Hematopoietic multipotent progenitor cell treated with erythropoietin and hydrocortisone succinate and interleukin-3 and kit ligand, for 6 days (in vitro differentiated cells): ENCODE data around the gene VRK2.
"Not testable (repeated sequence)": the region's sequence is repeated elsewhere in the genome, so short reads cannot be mapped to it uniquely, and the experiment has no call there.

Source experiments
- DNase-seq: peaks from one replicate; pipeline ENCODE4 v3.0.0-alpha.2; 2015

VRK2 gene

DNA sequence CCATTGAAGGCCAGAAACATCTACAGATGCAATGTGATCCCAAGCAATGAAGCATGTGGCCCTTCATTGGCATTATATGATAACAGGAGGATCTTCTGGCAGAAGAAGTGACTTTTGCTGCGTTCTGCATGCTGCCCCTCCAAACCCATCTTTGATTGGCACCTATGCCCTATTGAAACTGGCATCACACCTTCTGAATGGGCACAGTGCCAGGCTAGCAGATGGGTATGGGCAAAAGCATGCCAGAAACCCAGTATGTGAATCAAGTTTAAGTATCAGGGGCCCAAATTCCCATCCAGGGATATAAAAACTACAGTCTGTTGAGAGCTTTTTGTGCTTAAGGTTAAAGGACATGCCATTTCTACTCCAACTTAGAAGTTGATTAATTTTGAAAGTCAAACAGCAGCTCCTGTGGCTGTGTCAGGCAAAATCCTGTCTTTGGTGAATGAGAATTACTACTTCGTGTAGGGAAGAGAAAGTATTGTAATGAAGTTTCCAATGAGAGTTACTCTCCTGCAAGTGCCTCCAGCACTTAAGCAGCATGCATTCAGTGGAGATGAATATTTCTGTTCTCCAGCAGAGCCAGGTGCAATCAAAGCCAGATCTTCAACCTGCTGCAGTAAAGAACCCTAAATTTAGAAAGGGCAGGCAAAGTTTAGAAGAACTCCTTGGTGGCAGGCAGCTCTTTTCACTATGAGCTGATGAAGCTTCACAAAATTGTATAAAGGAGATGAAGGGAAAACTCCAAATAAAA lies 8.6 kb downstream of the VRK2 start:
- DNase-seq = no peak

DNA sequence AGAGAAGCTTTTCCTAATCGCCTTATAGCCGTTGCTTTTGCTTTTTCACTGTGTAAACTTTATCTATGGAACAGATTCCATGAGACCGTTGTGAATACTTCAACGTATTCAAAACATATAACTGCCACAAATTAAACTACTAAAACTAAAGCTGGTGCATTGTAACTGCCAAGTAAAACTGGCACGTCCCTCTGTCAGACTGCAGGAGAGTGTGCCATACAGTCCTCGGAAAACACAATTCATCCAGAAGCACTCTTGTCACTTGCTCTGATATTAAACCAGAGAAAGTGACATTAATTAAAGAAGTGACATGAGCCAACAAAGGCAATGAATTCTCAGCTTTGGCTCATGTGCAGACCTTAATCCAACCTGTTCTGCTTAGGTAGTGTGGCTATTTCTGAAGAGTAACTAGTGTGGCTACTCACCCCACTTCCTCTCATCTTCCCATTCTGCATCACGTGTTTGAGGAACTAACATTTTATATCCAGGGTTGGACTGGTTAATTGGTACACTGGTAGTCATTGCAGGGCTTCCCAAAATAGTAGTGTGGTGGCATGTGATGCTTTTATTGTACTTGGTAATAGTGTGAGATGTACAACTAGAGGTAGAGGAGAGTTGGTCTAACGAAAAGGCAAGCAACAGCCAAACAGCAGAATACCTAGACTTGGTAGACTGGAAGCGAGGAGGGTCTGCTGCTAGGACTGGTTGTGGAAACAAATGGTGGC lies 9.7 kb downstream of the VRK2 start:
- no peak for DNase-seq

DNA sequence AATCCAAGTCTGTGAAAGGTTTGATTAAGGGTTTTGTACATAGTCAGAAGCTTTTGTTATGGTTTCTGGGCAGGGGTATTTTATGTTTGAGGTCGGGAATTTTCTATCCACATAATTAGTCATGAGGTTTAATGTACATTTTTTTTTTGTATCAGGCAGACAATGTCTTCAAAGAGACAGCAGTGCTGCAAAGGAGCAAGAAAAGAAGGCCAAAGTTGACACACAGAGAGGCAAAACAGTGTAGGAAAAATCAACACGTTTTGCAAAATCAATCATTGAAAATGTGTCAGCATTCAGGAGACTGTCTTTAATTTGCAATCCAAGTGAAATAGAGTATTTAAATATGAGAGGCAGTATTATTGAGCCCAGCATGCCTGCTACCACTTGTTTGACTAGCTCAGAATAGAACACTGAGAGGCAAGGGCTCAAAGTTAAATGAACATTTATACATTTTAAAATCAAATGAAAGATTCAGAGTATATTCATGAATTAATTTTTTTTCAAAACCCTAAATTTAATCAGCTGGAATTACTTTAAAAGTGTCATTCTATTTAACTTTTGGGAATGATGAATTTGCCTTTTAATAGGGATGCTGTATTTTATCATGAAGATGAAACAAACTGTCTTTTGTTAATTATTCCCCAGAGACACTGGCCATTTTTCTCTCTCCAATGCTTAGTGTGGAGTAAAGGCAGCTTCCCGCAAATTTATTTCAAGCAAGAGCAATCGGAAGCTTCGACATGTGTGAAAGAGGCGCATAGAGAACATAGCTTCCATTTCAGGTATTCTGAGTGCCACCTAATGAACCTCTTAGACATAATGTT lies 11.3 kb downstream of the VRK2 start:
- no peak for DNase-seq

DNA sequence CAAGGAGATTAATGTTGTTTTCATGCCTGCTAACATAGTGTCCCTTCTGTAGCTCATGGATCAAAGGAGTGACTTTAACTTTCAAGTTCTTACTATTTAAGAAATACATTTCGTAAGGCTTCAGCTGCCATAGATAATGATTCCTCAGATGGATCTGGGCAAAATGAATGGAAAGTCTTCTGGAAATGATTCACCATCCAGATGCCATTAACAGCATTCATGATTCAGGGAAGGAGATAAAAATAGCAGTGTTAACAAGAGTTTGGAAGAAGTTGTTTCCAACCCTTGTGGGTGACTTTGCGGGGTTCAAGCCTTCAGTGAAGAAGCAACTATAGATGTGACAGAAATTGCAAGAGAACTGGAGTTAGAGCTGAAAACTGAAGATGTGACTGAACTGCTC lies 17.0 kb downstream of the VRK2 start:
- DNase-seq = no peak

DNA sequence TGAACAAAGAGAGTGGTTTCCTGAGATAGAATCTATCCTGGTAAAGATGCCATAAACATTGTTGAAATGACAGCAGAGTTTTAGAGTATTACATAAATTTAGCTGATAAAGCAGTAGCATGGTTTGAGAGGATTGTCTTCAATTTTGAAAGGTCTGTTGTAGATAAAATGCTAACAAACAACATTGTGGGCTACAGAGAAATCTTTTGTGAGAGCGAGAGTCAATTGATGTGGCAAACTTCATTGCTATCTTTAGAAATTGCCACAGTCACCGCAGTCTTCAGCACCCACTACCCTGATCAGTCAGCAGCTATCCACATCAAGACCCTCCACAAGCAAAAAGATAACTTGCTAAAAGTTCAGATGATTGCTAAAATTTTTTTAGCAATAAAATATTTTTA lies 17.5 kb downstream of the VRK2 start:
- no peak for DNase-seq

DNA sequence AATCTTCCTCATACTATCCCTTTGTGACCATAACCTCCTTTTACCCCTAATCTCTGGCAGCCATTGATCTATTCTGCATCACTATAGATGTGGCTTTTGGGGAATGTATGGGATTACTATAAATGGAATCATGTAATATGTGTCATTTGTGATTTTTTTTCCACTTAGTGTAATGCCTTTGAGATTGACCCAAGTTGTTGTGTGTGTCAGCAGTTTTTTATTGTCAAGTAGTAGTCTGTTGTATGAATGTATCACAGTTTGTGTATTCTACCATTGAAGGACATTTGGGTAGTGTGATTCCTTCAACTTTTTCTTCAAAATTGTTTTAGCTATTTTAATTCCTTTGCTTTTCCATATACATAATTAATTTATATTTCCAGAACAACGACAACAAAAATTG lies 18.6 kb downstream of the VRK2 start:
- no peak for DNase-seq

DNA sequence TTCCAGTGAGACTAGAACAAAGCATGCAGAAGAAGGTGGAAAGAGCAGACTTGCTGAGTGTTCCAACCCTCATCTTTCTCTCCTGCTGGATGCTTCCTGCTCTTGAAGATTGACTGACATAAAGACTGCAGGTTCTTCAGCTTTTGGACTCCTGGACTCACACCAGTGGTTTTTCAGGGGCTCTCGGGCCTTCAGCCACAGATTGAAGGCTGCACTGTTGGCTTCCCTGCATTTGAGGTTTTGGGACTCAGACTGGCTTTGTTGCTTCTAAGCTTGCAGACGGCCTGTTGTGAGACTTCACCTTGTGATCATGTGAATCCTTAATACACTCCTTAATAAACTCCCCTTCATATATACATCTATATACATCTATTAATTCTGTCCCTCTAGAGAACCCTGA lies 20.4 kb downstream of the VRK2 start:
- DNase-seq = no peak

DNA sequence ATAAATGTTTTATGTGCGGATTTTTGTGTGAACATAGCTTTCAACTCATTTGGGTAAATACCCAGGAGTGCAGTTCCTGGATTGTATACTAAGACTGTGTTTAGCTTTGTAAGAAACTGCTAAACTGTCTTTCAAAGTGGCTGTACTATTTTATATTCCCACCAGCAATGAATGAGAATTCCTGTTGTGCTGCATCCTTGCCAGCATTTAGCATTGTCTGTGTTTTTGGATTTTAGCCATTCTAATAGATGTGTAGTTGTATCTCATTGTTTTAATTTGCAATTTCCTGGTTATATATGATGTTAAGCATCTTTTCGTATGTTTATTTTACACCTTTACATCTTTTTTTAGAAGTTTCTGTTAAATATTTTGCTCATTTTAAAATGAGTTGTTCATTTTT lies 24.2 kb downstream of the VRK2 start:
- DNase-seq = no peak

DNA sequence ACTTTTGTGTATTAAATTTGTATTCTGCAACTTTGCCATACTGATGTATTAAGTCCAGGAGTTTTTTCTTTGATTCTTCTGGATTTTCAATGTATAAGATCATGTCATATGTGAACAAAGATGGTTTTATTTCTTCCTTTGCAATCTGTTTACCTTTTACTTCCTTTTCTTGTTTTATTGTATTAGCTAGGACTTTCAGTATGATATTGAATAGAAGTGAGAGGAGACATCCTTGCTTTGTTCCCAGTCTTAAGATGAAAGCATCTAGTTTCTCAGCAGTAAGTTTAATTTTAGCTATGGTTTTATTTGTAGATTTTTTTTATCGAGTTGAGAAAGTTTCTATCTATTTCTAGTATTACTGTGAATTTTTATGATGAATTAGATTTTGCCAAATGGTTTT lies 25.5 kb downstream of the VRK2 start:
- DNase-seq = no peak

DNA sequence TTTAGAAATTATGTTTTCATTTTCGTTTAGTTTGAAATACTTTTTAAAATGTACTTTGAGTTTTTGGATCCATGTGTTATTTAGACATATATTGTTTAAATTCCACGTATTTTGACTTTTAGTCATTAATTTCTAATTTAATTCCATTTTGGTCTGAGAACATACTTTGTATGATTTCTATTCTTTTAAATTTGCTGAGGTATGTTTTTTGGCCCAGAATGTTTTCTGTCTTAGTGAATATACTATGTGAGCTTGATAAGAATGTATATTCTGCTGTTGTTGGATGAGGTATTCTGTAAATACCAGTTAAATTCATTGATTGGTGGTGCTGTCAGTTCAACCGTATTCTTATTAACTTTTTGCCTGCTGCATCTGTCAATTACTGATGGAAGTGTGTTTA lies 26.4 kb downstream of the VRK2 start:
- no peak for DNase-seq

DNA sequence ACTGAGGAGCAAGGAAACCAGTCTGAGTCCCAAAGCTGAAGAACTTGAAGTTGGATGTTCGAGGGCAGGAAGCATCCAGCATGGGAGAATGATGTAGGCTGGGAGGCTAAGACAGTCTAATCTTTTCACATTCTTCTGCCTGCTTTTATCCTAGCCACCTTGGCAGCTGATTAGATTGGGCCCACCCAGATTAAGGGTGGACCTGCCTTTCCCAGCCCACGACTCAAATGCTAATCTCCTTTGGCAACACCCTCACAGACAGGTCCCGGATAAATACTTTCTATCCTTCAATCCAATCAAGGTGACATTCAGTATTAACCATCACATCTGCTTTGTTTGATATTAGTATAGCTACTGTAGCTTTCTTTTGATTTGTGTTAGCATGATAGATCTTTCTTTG lies 27.1 kb downstream of the VRK2 start:
- peak; percentile 38 for DNase-seq

DNA sequence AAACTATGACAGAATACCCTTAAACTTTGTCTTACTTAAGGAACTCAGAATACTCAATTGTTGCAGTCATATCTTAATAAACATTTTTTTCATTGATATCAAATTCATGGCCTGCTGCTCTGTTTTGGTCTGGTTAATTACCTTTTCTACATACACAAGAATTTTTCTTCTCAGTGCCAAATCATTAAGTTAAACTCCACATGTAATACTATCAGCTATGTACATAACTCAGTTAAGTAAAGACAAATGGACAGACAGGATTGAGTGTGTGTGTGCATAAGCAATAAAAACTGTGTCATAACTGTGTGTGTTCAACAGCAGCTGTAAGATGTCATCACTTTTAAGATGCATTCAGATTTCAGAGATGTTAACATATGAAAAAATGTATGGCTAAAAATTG lies 34.4 kb downstream of the VRK2 start:
- no peak for DNase-seq

DNA sequence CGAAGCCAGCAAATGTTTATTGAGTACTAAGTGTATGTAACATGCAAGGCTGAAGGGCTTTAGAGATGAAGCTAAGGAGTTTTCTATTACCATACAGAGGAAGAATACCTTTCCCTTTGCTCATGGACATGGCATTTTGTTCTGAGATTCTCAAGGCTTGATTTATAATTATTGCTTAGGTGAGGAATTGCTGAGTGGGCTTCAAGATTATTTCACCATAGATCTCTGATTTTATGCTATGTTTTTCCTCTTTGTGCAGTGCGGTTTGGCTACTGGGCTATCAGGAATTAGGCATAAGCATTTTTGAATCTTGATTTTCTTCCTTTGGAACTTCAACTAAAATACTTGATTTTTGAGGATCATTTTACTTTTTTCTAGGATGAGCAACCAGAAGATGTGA lies 42.5 kb downstream of the VRK2 start:
- DNase-seq = no peak

DNA sequence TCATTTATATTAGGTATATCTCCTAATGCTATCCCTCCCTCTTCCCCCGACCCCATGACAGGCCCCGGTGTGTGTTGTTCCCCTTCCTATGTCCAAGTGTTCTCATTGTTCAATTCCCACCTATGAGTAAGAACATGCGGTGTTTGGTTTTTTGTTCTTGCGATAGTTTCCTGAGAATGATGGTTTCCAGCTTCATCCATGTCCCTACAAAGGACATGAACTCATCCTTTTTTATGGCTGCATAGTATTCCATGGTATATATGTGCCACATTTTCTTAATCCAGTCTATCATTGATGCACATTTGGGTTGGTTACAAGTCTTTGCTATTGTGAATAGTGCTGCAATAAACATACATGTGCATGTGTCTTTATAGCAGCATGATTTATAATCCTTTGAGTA lies 46.2 kb downstream of the VRK2 start:
- not testable (repeated sequence) for DNase-seq

DNA sequence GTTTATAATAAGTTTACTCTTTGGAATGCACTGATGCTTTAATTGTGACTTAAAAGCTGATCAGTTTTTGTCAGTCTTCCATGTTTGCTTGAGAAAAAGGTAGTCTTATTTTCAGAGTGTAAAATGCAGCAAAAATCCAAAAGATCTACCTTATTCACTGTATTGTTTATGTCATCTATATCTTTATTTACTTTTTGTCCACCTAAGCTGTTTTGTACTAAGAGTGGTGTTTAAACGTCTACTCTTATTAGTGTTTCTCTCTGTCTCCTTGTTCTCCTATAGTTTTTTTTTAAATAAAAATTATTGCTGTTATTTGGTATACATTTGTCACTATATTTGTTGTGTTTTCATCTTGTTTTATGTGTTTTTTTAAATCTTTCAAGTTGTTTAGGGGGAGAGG lies 50.4 kb downstream of the VRK2 start:
- DNase-seq = no peak

DNA sequence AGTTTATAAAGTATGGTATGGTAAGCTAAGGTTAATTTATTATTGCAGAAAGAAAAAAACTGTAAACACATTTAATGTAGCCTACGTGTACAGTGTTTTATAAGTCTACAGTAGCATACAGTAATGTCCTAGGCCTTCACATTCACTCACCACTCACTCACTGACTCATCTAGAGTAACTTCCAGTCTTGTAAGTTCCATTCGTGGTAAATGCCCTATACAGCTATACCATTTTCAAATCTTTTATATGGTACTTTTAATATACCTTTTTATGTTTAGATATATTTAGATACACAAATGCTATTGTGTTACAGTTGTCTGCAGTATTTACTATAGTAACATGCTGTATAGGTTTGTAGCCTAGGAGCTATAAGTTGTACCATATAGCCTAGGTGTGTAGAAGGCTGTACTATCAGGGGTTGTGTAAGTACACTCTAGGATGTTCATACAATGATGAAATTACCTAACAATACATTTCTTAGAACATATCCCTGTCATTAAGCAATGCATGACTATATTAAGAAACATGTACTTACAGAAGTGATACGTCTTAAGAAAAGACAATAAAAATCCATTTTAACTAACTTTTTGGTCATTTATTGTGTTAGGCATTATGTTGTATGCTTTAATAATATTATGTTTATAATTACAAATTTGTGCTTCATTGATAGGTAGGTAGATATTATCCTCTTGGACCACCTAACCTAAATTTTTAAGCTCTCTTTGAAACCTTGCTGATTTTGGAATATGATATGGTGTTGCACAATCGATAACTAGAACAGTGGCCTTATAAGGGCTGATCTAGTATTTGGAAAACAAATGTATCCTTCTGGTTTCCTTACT lies 51.9 kb downstream of the VRK2 start:
- no peak for DNase-seq

DNA sequence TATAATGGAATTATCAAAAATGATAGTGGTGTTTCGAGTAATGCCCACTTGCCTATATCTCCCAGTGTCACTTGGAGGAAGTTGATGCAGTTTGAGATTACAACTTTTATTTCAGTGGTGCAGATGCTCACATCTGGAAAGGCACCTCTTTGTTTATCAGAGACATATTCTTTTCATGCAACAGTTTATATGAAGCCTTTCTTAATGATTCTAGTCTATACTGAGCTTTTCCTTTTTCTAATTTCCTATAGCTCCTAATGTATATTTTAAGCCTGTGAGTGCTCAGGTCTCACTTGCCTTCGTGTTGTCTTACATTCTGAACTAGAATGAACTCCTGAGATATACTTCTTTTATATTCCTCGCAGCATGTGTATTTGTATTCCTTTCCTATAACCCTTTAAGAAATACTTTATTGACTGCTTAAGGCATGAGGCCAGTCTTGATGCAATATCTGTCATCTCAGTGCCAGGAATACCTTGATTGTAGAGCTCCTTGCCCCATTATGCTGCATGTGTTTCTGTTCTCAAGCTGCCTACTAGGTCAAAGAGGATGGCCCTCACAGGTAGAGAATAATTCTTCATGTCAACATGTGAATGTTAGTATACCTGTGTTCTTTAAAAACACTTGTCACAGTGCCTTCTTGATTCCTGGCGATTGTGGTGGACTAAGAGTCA lies 52.6 kb downstream of the VRK2 start:
- DNase-seq = peak; percentile 53

DNA sequence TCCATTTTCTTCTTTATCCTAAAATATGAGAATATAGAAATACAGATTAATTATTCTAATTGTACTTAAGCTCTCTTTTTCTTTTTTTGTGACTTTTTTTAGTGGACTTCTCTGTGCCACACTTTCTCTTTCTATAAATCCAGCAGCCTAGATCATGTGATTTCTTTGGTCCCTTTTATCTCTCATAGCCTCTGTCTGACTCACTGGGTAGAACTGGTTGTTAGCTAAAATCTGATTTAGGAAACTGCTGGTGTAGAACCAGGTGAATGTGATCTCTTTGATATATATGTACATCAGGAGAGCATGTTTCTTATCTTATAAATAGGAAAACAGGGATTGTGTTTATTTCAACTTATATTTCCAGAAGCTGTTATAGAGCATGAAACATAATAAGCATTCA lies 54.9 kb downstream of the VRK2 start:
- no peak for DNase-seq

DNA sequence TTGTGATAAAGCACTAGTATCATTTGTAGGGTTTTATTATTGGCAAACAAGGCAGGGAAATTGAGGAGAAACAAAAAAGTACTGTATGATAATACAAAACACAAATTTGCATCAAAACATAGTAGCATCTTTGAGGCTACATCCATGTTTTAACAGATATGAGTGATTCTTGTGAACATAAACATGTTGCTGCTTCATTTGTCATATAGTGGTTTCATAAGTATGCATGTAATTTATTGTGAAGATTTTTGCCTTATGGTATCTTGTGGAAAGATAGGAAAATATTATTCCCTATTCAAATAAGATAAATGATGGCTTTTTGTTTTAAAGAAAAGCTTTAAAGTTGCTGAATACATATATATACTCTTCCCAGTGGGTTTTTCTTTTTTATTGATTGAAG lies 60.3 kb downstream of the VRK2 start:
- DNase-seq = no peak

DNA sequence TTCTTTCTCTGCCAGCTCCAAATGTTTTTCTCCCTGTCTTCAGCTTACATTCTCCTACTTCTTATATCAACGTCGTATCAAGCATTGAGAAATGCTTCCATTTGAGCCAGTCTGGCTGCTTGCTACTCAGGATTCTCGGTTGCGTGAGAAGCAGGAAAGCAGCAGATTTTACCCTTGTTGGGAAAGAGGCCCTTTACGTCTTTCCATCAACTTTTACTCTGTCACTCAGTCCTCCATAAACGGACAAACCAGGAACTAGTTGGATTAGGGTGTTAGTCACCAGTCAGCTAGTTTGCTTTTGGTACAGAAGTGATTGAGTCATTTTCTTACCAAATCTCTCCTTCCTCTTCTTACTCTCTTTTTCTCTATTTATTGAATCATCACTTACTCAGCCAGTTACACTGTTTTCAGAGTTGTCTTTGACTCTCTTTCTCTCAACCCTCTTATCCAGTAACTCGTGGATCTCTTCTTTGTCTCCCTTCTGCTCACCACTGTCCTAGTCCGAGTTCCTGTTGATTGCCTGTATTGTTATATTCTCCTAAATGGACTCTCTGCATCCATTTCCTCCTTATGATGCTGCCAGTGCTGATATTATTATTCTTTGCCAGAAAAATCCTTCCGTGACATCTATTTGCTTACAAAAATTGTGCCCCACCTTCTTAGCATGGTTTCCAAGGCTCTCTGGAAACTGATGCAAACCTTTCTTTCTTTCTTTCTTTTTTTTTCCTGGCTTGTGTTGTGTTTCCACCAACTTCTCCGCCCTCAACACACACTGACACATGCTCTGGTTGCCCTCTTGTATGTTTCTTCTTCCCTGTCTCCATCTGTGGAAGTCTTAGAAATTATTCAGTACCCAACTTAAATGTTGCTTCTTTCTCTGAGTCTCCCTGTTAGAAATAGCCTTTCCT lies 61.5 kb downstream of the VRK2 start:
- DNase-seq = no peak

DNA sequence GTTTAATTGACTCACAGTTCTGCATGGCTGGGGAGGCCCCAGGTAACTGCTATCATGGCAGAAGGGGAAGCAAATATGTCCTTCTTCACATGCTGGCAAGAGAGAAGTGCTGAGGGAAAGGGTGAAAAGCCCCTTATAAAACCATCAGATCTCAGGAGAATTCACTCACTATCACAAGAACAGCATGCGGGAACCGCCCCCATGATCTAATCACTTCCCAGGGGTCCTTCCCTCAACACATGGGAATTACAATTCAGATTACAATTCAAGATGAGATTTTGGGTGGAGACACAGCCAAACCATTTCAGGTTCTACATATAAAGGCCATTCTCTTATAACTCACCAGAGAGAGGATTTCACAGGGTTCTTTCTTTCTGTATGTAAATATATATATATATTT lies 62.9 kb downstream of the VRK2 start:
- DNase-seq = no peak
